ENCODE measurements around the gene SRSF10. TPM values are rescaled to one million over a fixed set of nuclear protein-coding genes. Genes with fewer than 3 reads are reported as not detected.

Gene SRSF10
- total RNA-seq, 1 donor from 2014 or later, result 92.4 TPM

GRCh38 chr1:24020470-24020869, 40.3 kb upstream of the SRSF10 start:
- Histone ChIP-seq H3K4me1 (ENCODE audit: insufficient read depth, low read length) (peaks cover 41% of the 10 kb centered on the region), H3K79me2 (ENCODE audit: insufficient read depth, low read length) (no peaks in the 10 kb centered on the region), H2AFZ (ENCODE audit: low read depth, low read length) (no peak overlapping the region), H3K9me3 (ENCODE audit: insufficient read depth, low read depth, low read length) (no peaks in the 10 kb centered on the region), H3K4me2 (ENCODE audit: low read length) (peak overlapping the region; percentile 87), H4K20me1 (ENCODE audit: insufficient read depth, low read length) (no peaks in the 10 kb centered on the region), H3K4me3 (ENCODE audit: insufficient read depth, low read depth, low read length) (no peak overlapping the region), H3K27ac (ENCODE audit: low read depth, low read length) (peak overlapping the region; percentile 95), H3K27me3 (ENCODE audit: insufficient read depth, low read length) (no peaks in the 10 kb centered on the region), H3K36me3 (ENCODE audit: insufficient read depth, low read length) (no peaks in the 10 kb centered on the region), H3K9ac (ENCODE audit: low read length) (peak overlapping the region; percentile 44)
- Mint-ChIP-seq H3K4me3 (ENCODE audit: unreplicated experiment) (no peak overlapping the region), H3K27me3 (ENCODE audit: low read depth, unreplicated experiment) (no peaks in the 10 kb centered on the region), H3K4me1 (ENCODE audit: low read depth, unreplicated experiment) (peaks cover 47% of the 10 kb centered on the region), H3K36me3 (ENCODE audit: low read depth, unreplicated experiment) (no peaks in the 10 kb centered on the region), H3K9me3 (ENCODE audit: unreplicated experiment) (peaks cover 2% of the 10 kb centered on the region), H3K27ac (ENCODE audit: unreplicated experiment) (peak overlapping the region; percentile 100)
- DNase-seq (ENCODE audit: low read depth) (no peak), FAIRE-seq (no peak)
- TF ChIP-seq, protein P1, sequence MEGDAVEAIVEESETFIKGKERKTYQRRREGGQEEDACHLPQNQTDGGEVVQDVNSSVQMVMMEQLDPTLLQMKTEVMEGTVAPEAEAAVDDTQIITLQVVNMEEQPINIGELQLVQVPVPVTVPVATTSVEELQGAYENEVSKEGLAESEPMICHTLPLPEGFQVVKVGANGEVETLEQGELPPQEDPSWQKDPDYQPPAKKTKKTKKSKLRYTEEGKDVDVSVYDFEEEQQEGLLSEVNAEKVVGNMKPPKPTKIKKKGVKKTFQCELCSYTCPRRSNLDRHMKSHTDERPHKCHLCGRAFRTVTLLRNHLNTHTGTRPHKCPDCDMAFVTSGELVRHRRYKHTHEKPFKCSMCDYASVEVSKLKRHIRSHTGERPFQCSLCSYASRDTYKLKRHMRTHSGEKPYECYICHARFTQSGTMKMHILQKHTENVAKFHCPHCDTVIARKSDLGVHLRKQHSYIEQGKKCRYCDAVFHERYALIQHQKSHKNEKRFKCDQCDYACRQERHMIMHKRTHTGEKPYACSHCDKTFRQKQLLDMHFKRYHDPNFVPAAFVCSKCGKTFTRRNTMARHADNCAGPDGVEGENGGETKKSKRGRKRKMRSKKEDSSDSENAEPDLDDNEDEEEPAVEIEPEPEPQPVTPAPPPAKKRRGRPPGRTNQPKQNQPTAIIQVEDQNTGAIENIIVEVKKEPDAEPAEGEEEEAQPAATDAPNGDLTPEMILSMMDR (IDR thresholded peaks at IDR 0.05; ENCODE audit: insufficient read depth, low read depth, low read length), result no peak
- no peak for TF ChIP-seq EZH2 (IDR thresholded peaks at IDR 0.05; ENCODE audit: insufficient read depth, low read length)

DNA sequence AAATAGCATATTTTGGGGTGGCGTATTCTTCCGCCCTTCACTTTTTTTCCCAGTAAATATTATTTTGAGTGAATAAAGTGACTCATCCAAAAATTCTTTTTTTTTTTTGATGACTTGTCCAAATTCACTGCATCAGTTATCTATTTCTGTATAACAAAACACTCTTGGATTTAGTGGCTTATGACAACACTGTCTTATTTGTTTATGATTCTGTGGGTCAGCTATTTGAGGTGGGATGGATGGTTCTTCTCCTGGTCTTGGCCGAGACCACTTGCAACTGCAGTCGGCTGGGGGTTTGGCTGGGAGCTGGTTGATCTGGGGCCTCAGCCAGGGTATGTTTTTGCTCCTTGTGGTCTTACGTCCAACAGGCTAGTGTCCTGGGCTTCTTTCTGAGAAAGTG, 39.9 kb upstream of the SRSF10 start:
- Histone ChIP-seq H3K36me3 (ENCODE audit: insufficient read depth, low read length) (no peaks in the 10 kb centered on the region), H3K4me3 (ENCODE audit: insufficient read depth, low read depth, low read length) (no peak overlapping the region), H2AFZ (ENCODE audit: low read depth, low read length) (no peak overlapping the region), H3K9ac (ENCODE audit: low read length) (peak overlapping the region; percentile 78), H4K20me1 (ENCODE audit: insufficient read depth, low read length) (no peaks in the 10 kb centered on the region), H3K79me2 (ENCODE audit: insufficient read depth, low read length) (no peaks in the 10 kb centered on the region), H3K27ac (ENCODE audit: low read depth, low read length) (peak overlapping the region; percentile 95), H3K4me1 (ENCODE audit: insufficient read depth, low read length) (peaks cover 41% of the 10 kb centered on the region), H3K4me2 (ENCODE audit: low read length) (peak overlapping the region; percentile 87), H3K27me3 (ENCODE audit: insufficient read depth, low read length) (no peaks in the 10 kb centered on the region), H3K9me3 (ENCODE audit: insufficient read depth, low read depth, low read length) (no peaks in the 10 kb centered on the region)
- H3K9me3 Mint-ChIP-seq (ENCODE audit: unreplicated experiment), result peaks cover 2% of the 10 kb centered on the region
- H3K4me3 Mint-ChIP-seq (ENCODE audit: unreplicated experiment), result no peak overlapping the region
- H3K36me3 Mint-ChIP-seq (ENCODE audit: low read depth, unreplicated experiment), result no peaks in the 10 kb centered on the region
- no peak for FAIRE-seq
- peak; percentile 78 for DNase-seq (ENCODE audit: low read depth)
- no peak for TF ChIP-seq EZH2 (IDR thresholded peaks at IDR 0.05; ENCODE audit: insufficient read depth, low read length)
- TF ChIP-seq, protein P1 (IDR thresholded peaks at IDR 0.05; ENCODE audit: insufficient read depth, low read depth, low read length), result no peak
- no peaks in the 10 kb centered on the region for H3K27me3 Mint-ChIP-seq (ENCODE audit: low read depth, unreplicated experiment)
- peak overlapping the region; percentile 100 for H3K27ac Mint-ChIP-seq (ENCODE audit: unreplicated experiment)
- peaks cover 51% of the 10 kb centered on the region for H3K4me1 Mint-ChIP-seq (ENCODE audit: low read depth, unreplicated experiment)
